H1 (cell line): ENCODE results near the gene FRMD4A. TPM values are rescaled to one million over a fixed set of nuclear protein-coding genes. Genes with fewer than 3 reads are reported as not detected.

Experiments used
- CTCF ChIA-PET: fragments of 300-600 bp; sonication (Branson Sonifier 250); formaldehyde crosslinking; loops from one replicate; lab custom pipeline; 2021; ENCODE audit not compliant: partially characterized antibody; lab: Charles Lee
- POLR2A ChIA-PET: fragments of 300-600 bp; sonication (Branson Sonifier 250); formaldehyde crosslinking; loops from one replicate; lab custom pipeline; 2021; ENCODE audit warnings: inconsistent platforms; ENCODE audit not compliant: partially characterized antibody; lab: Charles Lee
- DNase-seq, 2 experiments: peaks; one replicate each; pipeline versions ENCODE4 v3.0.0 to v3.0.0-alpha.2; 2010 to 2022; ENCODE audit warnings: low spot score in 2 of 2, low read depth in 1 of 2, mixed read lengths in 1 of 2
- FAIRE-seq: peaks from 2 replicates; lab custom pipeline; 2011; peaks lifted over from hg19 to GRCh38; lab: Jason Lieb, UNC
- H2AFZ ChIP-seq: 2 replicates; pipeline ENCODE4 v1.8.1; 2012; ENCODE audit warnings: low read length, inconsistent platforms
- H2AK5ac ChIP-seq: 2 replicates; pipeline ENCODE4 v1.6.1; 2013; ENCODE audit warnings: low read depth, low read length
- H2BK120ac ChIP-seq: replicated peaks from 2 replicates; pipeline ENCODE3; 2013; ENCODE audit warnings: low read depth, low read length, inconsistent platforms
- H2BK12ac ChIP-seq: 2 replicates; pipeline ENCODE4 v1.6.1; 2013; ENCODE audit warnings: low read depth, low read length
- H2BK15ac ChIP-seq: 2 replicates; pipeline ENCODE4 v1.6.1; 2013; ENCODE audit warnings: low read length
- H2BK20ac ChIP-seq: 2 replicates; pipeline ENCODE4 v1.6.1; 2013; ENCODE audit warnings: low read length
- H2BK5ac ChIP-seq: 2 replicates; pipeline ENCODE4 v1.6.1; 2013; ENCODE audit warnings: low read depth, low read length
- H3K14ac ChIP-seq: 2 replicates; pipeline ENCODE4 v1.6.1; 2013; ENCODE audit warnings: inconsistent platforms; ENCODE audit not compliant: insufficient read length
- H3K18ac ChIP-seq: 2 replicates; pipeline ENCODE4 v1.6.1; 2013; ENCODE audit warnings: low read length; ENCODE audit errors: extremely low read depth
- H3K23ac ChIP-seq: 2 replicates; pipeline ENCODE4 v1.6.1; 2013; ENCODE audit warnings: inconsistent platforms; ENCODE audit not compliant: insufficient read length
- H3K23me2 ChIP-seq: 2 replicates; pipeline ENCODE4 v1.6.1; 2013; ENCODE audit warnings: low read depth, low read length
- H3K27ac ChIP-seq: 2 replicates; pipeline ENCODE4 v1.6.1; 2011; ENCODE audit warnings: low read depth, low read length, inconsistent platforms
- H3K27me3 ChIP-seq, 4 experiments: replicated peaks in 1 of 4; 1 replicate in 1 of 4; 2 replicates in 3 of 4; pipeline versions ENCODE4 v1.6.1 to v1.8.1; 2011 to 2013; ENCODE audit warnings: low read length in 3 of 4, mild to moderate bottlenecking in 3 of 4, inconsistent platforms in 2 of 4, mixed read lengths in 2 of 4, moderate library complexity in 1 of 4; ENCODE audit not compliant: control insufficient read depth in 3 of 4, insufficient read depth in 3 of 4; ENCODE audit errors: extremely low read depth in 1 of 4
- H3K36me3 ChIP-seq, 4 experiments: 2 replicates each; pipeline versions ENCODE4 v1.6.1 to v1.8.1; 2011 to 2013; ENCODE audit warnings: mild to moderate bottlenecking in 4 of 4, low read length in 3 of 4, moderate library complexity in 2 of 4, control low read depth in 1 of 4, inconsistent platforms in 1 of 4; ENCODE audit not compliant: insufficient read depth in 4 of 4, control insufficient read depth in 2 of 4
- H3K4ac ChIP-seq: replicated peaks from 2 replicates; pipeline ENCODE3; 2013; ENCODE audit warnings: low read length, low read depth, mixed read lengths, inconsistent platforms; ENCODE audit not compliant: insufficient read length
- H3K4me1 ChIP-seq, 4 experiments: replicated peaks in 1 of 4; 1 replicate in 1 of 4; 2 replicates in 3 of 4; pipeline versions ENCODE4 v1.6.1 to v1.8.1; 2011 to 2013; ENCODE audit warnings: low read length in 3 of 4, inconsistent platforms in 2 of 4, mixed read lengths in 1 of 4; ENCODE audit not compliant: insufficient read depth in 4 of 4, control insufficient read depth in 3 of 4
- H3K4me2 ChIP-seq, 2 experiments: 2 replicates each; pipeline versions ENCODE4 v1.6.1 to v1.8.1; 2011 to 2013; ENCODE audit warnings: low read depth in 2 of 2, low read length in 2 of 2, control low read depth in 1 of 2, inconsistent platforms in 1 of 2, mild to moderate bottlenecking in 1 of 2; ENCODE audit not compliant: insufficient read depth in 1 of 2
- H3K4me3 ChIP-seq, 4 experiments: fragments of 200-600, 300-600 bp in 1 of 4; sonication (generic), shearing (Covaris generic), sonication (Bioruptor Twin) in 1 of 4; 2 replicates each; pipeline versions ENCODE4 v1.5.1 to v1.8.1; 2011 to 2016; ENCODE audit warnings: low read length in 4 of 4, low read depth in 3 of 4, control low read depth in 2 of 4, inconsistent platforms in 2 of 4, mild to moderate bottlenecking in 2 of 4, mixed read lengths in 1 of 4, moderate library complexity in 1 of 4; ENCODE audit not compliant: insufficient read depth in 2 of 4; ENCODE audit errors: extremely low read depth in 1 of 4
- H3K56ac ChIP-seq: replicated peaks from 2 replicates; pipeline ENCODE3; 2013; ENCODE audit warnings: low read depth, mild to moderate bottlenecking, mixed read lengths, low read length, inconsistent platforms; ENCODE audit not compliant: insufficient read length
- H3K79me1 ChIP-seq: 2 replicates; pipeline ENCODE4 v1.6.1; 2013; ENCODE audit warnings: low read depth, low read length, control low read depth
- H3K79me2 ChIP-seq, 2 experiments: 2 replicates each; pipeline versions ENCODE4 v1.6.1 to v1.8.1; 2012 to 2013; ENCODE audit warnings: low read length in 2 of 2, mild to moderate bottlenecking in 2 of 2, inconsistent platforms in 1 of 2; ENCODE audit not compliant: insufficient read depth in 2 of 2, control insufficient read depth in 1 of 2
- H3K9ac ChIP-seq, 4 experiments: replicated peaks in 1 of 4; 1 replicate in 1 of 4; 2 replicates in 3 of 4; pipeline versions ENCODE4 v1.6.1 to v1.8.1; 2011 to 2013; ENCODE audit warnings: low read depth in 3 of 4, low read length in 3 of 4, control low read depth in 2 of 4, mild to moderate bottlenecking in 2 of 4, moderate library complexity in 2 of 4, inconsistent platforms in 1 of 4; ENCODE audit errors: extremely low read depth in 1 of 4
- H3K9me3 ChIP-seq, 2 experiments: 2 replicates each; pipeline versions ENCODE4 v1.6.1 to v1.8.1; 2012 to 2013; ENCODE audit warnings: mild to moderate bottlenecking in 2 of 2, moderate library complexity in 2 of 2, control low read depth in 1 of 2, inconsistent platforms in 1 of 2, low read depth in 1 of 2, low read length in 1 of 2, mixed read lengths in 1 of 2; ENCODE audit not compliant: insufficient read depth in 2 of 2
- H4K20me1 ChIP-seq, 2 experiments: replicated peaks in 1 of 2; 2 replicates each; pipeline versions ENCODE3 to v1.8.1; 2011 to 2013; ENCODE audit warnings: inconsistent platforms in 2 of 2, low read length in 2 of 2, mild to moderate bottlenecking in 1 of 2; ENCODE audit not compliant: insufficient read depth in 2 of 2, control insufficient read depth in 1 of 2
- H4K5ac ChIP-seq: 2 replicates; pipeline ENCODE4 v1.6.1; 2013; ENCODE audit warnings: low read length, low read depth, mixed read lengths, inconsistent platforms; ENCODE audit not compliant: insufficient read length
- H4K8ac ChIP-seq: 2 replicates; pipeline ENCODE4 v1.8.0; 2013; ENCODE audit warnings: mild to moderate bottlenecking, moderate library complexity, low read length, inconsistent platforms; ENCODE audit not compliant: insufficient read depth; ENCODE audit errors: extremely low read depth
- H4K91ac ChIP-seq: replicated peaks from 2 replicates; pipeline ENCODE3; 2013; ENCODE audit warnings: low read length, mixed read lengths, inconsistent platforms; ENCODE audit not compliant: insufficient read length
- ASH2L ChIP-seq: fragments of 200-600, 300-600 bp; sonication (generic); IDR thresholded peaks from one replicate; pipeline ENCODE4 v1.7.1; 2017; ENCODE audit warnings: low read length
- BCL11A ChIP-seq, 2 experiments: IDR thresholded peaks; one replicate each; pipeline ENCODE4 v1.6.1; 2011; ENCODE audit warnings: low read depth in 2 of 2, low read length in 2 of 2, mild to moderate bottlenecking in 2 of 2
- CBX8 ChIP-seq: fragments of 300-800, 300-1000 bp; sonication (generic); IDR thresholded peaks from 2 replicates; pipeline ENCODE4 v1.7.1; 2016; ENCODE audit warnings: low read depth, low read length, borderline replicate concordance
- CHD2 ChIP-seq: IDR thresholded peaks from 2 replicates; pipeline ENCODE4 v1.6.1; 2012; ENCODE audit warnings: low read length, improper control_type of control experiment
- CTBP2 ChIP-seq: IDR thresholded peaks from 2 replicates; pipeline ENCODE4 v1.7.0; 2011; ENCODE audit warnings: borderline replicate concordance, mild to moderate bottlenecking, moderate library complexity, mixed read lengths, low read length; ENCODE audit not compliant: insufficient read depth, insufficient read length
- FOSL1 ChIP-seq: IDR thresholded peaks from 2 replicates; pipeline ENCODE4 v1.6.1; 2011; ENCODE audit warnings: mild to moderate bottlenecking, low read depth, low read length, moderate library complexity; ENCODE audit not compliant: insufficient read depth
- KDM1A ChIP-seq: fragments of 200-600, 300-600 bp; sonication (generic); IDR thresholded peaks from 2 replicates; pipeline ENCODE4 v1.7.1; 2016; ENCODE audit warnings: mild to moderate bottlenecking, low read length, borderline replicate concordance
- KDM5A ChIP-seq: fragments of 200-600 bp; IDR thresholded peaks from 2 replicates; pipeline ENCODE4 v1.7.1; 2012; ENCODE audit warnings: mild to moderate bottlenecking, low read length, inconsistent platforms, mixed read lengths
- MAFK ChIP-seq: IDR thresholded peaks from 2 replicates; pipeline ENCODE4 v1.6.1; 2012; ENCODE audit warnings: low read depth, mild to moderate bottlenecking, improper control_type of control experiment, low read length
- POLR2AphosphoS5 ChIP-seq: IDR thresholded peaks from 2 replicates; pipeline ENCODE4 v1.6.1; 2011; ENCODE audit warnings: low read depth, low read length
- RNF2 ChIP-seq: fragments of 200-900, 300-1000 bp; sonication (generic); IDR thresholded peaks from 2 replicates; pipeline ENCODE4 v1.7.1; 2016; ENCODE audit warnings: borderline replicate concordance, low read depth, mild to moderate bottlenecking, antibody characterized with exemption, low read length; ENCODE audit not compliant: poor library complexity, severe bottlenecking; ENCODE audit errors: missing control alignments
- SP1 ChIP-seq: IDR thresholded peaks from 2 replicates; pipeline ENCODE4 v1.6.1; 2011; ENCODE audit warnings: low read depth, low read length
- TCF12 ChIP-seq: IDR thresholded peaks from 2 replicates; pipeline ENCODE4 v1.6.1; 2011; ENCODE audit warnings: low read depth, mild to moderate bottlenecking, low read length
- WGBS, 2 experiments: shearing (Covaris generic) in 1 of 2; methylation state at CpG; one replicate each; pipeline versions ENCODE4 v1.1.6 to v1.1.7; 2013 to 2015; ENCODE audit warnings: low lambda C conversion rate in 2 of 2, mixed read lengths in 2 of 2, inconsistent platforms in 1 of 2, low coverage in 1 of 2, missing lambda C conversion rate in 1 of 2; ENCODE audit not compliant: insufficient replicate concordance in 2 of 2, insufficient coverage in 1 of 2, insufficient read length in 1 of 2; ENCODE audit errors: extremely low coverage in 1 of 2, missing lambda C conversion rate in 1 of 2; 5-methylcytosine and 5-hydroxymethylcytosine counted together
- polyA plus RNA-seq, 7 experiments: library from polyadenylated mRNA; depleted of rRNA in 3 of 7; stranded (reverse) in 5 of 7; unstranded in 2 of 7; fragments of >200 nt in 5 of 7; fragments of 200-250 nt in 2 of 7; gene quantifications; 1 replicate in 5 of 7; 2 replicates in 1 of 7; 4 replicates in 1 of 7; pipeline versions ENCODE4 v1.2.1 to v1.2.3, GENCODE V29; 2011 to 2013; ENCODE audit warnings: missing spikeins in 2 of 7, mixed read lengths in 2 of 7
- total RNA-seq: library from RNA; stranded (reverse); fragmentation: NEBNext Ultra II Directional; extraction: Animal tissue kit (Norgen Biotek cat#: 25700); gene quantifications from 2 replicates; pipeline ENCODE4 v1.2.1, GENCODE V29; 2021
- TF ChIP-seq, protein P1 (sequence below): IDR thresholded peaks from 2 replicates; pipeline ENCODE4 v1.6.1; 2011; ENCODE audit warnings: low read depth, mild to moderate bottlenecking, low read length; ENCODE audit not compliant: insufficient read depth

The FRMD4A gene
- total and polyA plus RNA-seq, 2 of the 8 experiments (the other 6 are each of a cell fraction or from before 2014, with no cell fraction given), result 38.6 to 39.6 TPM

DNA sequence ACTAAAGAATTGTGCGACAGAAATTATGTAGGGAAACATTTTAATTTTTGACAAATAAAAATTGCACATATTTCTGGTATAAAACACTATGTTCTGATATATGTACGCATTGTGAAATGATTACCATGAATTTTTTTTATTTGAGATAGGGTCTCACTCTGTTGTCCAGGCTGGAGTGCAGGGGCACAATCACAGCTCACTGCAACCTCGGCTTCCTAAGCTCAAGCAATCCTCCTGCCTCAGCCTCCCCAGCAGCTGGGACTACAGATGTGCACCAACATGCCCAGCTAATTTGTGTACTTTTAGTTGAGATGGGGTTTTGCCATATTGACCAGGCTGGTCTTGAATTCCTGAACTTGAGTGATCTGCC is 149.2 kb downstream of the FRMD4A start:
- CTCF ChIA-PET, result interaction anchor here (0.6 to 1.1 kb wide), 3 partner anchors 19 to 559 kb away, joined by 3 to 4 read pairs (median 3); no protein-coding TSS in a partner anchor
- TF ChIP-seq BCL11A (IDR thresholded peaks at IDR 0.05; ENCODE audit: low read depth in 2 of 2, low read length in 2 of 2), result no peak
- TF ChIP-seq CTBP2, result no peak
- TF ChIP-seq ASH2L, result no peak
- TF ChIP-seq CHD2, result no peak
- TF ChIP-seq SP1, result no peak
- no peak for TF ChIP-seq FOSL1
- TF ChIP-seq KDM5A, result no peak
- no peak for TF ChIP-seq KDM1A
- TF ChIP-seq MAFK, result no peak
- TF ChIP-seq POLR2AphosphoS5, result no peak
- TF ChIP-seq CBX8, result no peak
- TF ChIP-seq RNF2, result no peak
- TF ChIP-seq, protein P1, sequence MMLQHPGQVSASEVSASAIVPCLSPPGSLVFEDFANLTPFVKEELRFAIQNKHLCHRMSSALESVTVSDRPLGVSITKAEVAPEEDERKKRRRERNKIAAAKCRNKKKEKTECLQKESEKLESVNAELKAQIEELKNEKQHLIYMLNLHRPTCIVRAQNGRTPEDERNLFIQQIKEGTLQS, result no peak
- no peak for TF ChIP-seq TCF12

More for the DNA sequence above, 149.2 kb downstream of the FRMD4A start:
- no peak overlapping the region for H4K8ac ChIP-seq
- H3K23me2 ChIP-seq, result 0 out of 2 replicates have a peak, but pooled peaks cover 1% of the 10 kb centered on the region
- no peak overlapping the region for H3K4me2 ChIP-seq
- H2BK20ac ChIP-seq, result no peak overlapping the region
- no peak overlapping the region for H3K18ac ChIP-seq
- H3K23ac ChIP-seq, result no peak overlapping the region
- H4K5ac ChIP-seq, result no peak overlapping the region
- no peaks in the 10 kb centered on the region for H3K36me3 ChIP-seq
- no peak overlapping the region for H2BK120ac ChIP-seq
- no peaks in the 10 kb centered on the region for H3K79me2 ChIP-seq
- H4K91ac ChIP-seq, result no peak overlapping the region
- WGBS, 2 experiments, result 96% methylated on average over 3 of the region's 3 CpGs; no CpG with 5 or more reads in 1 of the 2 experiments
- DNase-seq (no peak), FAIRE-seq (no peak)
- no peaks in the 10 kb centered on the region for H4K20me1 ChIP-seq
- no peak overlapping the region for H3K14ac ChIP-seq
- POLR2A ChIA-PET, result interaction anchor here (0.9 kb wide), 1 partner anchor 183 kb away, joined by 3 read pairs; no protein-coding TSS in a partner anchor
- no peaks in the 10 kb centered on the region for H3K27me3 ChIP-seq
- no peak overlapping the region for H3K27ac ChIP-seq
- H3K56ac ChIP-seq, result no peak overlapping the region
- H2BK15ac ChIP-seq, result no peak overlapping the region
- no peak overlapping the region for H2BK5ac ChIP-seq
- no peak overlapping the region for H3K4me3 ChIP-seq
- no peaks in the 10 kb centered on the region for H3K9me3 ChIP-seq
- H3K9ac ChIP-seq, result no peak overlapping the region
- peaks cover 0 to 6% (median 3%) of the 10 kb centered on the region in 4 experiments; a peak in 4 of 7 replicates for H3K4me1 ChIP-seq
- no peak overlapping the region for H2AK5ac ChIP-seq
- no peak overlapping the region for H2AFZ ChIP-seq
- no peaks in the 10 kb centered on the region for H3K79me1 ChIP-seq
- no peak overlapping the region for H3K4ac ChIP-seq
- no peak overlapping the region for H2BK12ac ChIP-seq
